Progenitor cell of endocrine pancreas (in vitro differentiated cells): Measurements from ENCODE around the gene PARP4. TPM values are rescaled to one million over a fixed set of nuclear protein-coding genes. Genes with fewer than 3 reads are reported as not detected.
"Not testable (repeated sequence)": the region's sequence is repeated elsewhere in the genome, so short reads cannot be mapped to it uniquely, and the experiment has no call there.

Experiments
- DNase-seq: peaks from one replicate; pipeline ENCODE4 v3.0.0; 2021; ENCODE audit warnings: low spot score; ENCODE audit not compliant: unreplicated experiment
- H3K27ac Mint-ChIP-seq: 2 replicates; pipeline ENCODE4 v1.8.0; 2021; ENCODE audit warnings: mild to moderate bottlenecking, moderate library complexity, mixed read lengths
- H3K27me3 Mint-ChIP-seq: 2 replicates; pipeline ENCODE4 v1.8.0; 2021; ENCODE audit warnings: mixed read lengths
- H3K36me3 Mint-ChIP-seq: 2 replicates; pipeline ENCODE4 v1.8.0; 2022; ENCODE audit warnings: mixed read lengths; ENCODE audit not compliant: insufficient read depth
- H3K4me1 Mint-ChIP-seq: 2 replicates; pipeline ENCODE4 v1.8.0; 2021; ENCODE audit warnings: low read depth, mixed read lengths
- H3K4me3 Mint-ChIP-seq: 2 replicates; pipeline ENCODE4 v1.8.0; 2021; ENCODE audit warnings: low read depth, mild to moderate bottlenecking, moderate library complexity, mixed read lengths
- H3K9me3 Mint-ChIP-seq: 2 replicates; pipeline ENCODE4 v1.8.0; 2021; ENCODE audit warnings: low read depth, mixed read lengths
- total RNA-seq: library from RNA; stranded (reverse); gene quantifications from 2 replicates; pipeline ENCODE4 v1.2.1, GENCODE V29; 2021
- TF ChIP-seq, protein P1 (sequence below): fragments of 200-600 bp; sonication (generic); IDR thresholded peaks from one replicate; pipeline ENCODE4 v1.5.0; 2021; ENCODE audit warnings: antibody characterized with exemption, mild to moderate bottlenecking; ENCODE audit not compliant: unreplicated experiment

The PARP4 gene
- total RNA-seq, 1 donor from 2014 or later = 47.3 TPM

DNA sequence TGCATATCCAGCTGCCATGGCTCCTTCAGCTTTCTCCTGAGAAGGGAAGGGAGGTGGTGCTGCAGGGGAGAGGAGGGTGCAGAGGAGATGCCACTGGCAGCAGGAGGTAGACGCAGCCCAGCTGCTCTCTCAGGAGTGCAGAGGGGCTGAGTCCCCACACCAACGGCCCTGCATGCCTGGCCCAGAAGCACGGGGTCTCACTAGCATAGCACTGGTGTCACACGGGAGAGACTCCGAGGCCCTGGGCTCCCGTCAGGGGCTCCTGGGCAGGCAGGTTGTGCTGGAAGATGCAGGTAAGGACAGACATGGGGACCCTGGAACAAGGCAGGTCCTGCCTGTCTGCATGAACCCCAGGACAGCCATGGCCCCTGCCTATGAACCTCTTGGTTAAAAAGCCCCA lies 123.1 kb downstream of the PARP4 start:
- Mint-ChIP-seq H3K4me3 (no peak overlapping the region), H3K9me3 (no peaks in the 10 kb centered on the region), H3K36me3 (no peaks in the 10 kb centered on the region), H3K27ac (no peak overlapping the region), H3K4me1 (no peaks in the 10 kb centered on the region), H3K27me3 (peaks cover 6% of the 10 kb centered on the region)
- DNase-seq = no peak
- TF ChIP-seq, protein P1, sequence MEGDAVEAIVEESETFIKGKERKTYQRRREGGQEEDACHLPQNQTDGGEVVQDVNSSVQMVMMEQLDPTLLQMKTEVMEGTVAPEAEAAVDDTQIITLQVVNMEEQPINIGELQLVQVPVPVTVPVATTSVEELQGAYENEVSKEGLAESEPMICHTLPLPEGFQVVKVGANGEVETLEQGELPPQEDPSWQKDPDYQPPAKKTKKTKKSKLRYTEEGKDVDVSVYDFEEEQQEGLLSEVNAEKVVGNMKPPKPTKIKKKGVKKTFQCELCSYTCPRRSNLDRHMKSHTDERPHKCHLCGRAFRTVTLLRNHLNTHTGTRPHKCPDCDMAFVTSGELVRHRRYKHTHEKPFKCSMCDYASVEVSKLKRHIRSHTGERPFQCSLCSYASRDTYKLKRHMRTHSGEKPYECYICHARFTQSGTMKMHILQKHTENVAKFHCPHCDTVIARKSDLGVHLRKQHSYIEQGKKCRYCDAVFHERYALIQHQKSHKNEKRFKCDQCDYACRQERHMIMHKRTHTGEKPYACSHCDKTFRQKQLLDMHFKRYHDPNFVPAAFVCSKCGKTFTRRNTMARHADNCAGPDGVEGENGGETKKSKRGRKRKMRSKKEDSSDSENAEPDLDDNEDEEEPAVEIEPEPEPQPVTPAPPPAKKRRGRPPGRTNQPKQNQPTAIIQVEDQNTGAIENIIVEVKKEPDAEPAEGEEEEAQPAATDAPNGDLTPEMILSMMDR = no peak

DNA sequence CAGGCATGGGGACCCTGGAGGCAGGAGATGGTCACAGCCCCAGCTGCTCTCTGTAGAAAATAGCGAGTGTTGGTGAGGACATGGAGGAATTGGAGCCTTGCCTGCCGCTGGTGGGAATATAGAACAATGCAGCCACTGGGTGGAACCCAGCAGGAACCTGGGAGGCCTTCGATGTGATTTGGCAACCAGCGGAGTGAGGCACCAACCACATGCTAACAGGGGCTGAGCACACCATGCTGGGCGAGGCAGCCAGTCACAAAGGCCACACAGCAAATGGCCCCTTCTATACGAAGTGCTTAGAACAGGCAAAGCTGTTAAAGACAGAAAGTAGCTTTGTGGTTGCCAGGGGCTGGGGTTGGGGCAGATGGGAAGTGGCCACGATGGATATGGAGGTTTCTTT lies 123.8 kb downstream of the PARP4 start:
- not testable (repeated sequence) for H3K27me3 Mint-ChIP-seq, DNase-seq, H3K9me3 Mint-ChIP-seq, H3K4me3 Mint-ChIP-seq, H3K36me3 Mint-ChIP-seq, H3K4me1 Mint-ChIP-seq, H3K27ac Mint-ChIP-seq

GRCh38 chr13:24386816-24387708 lies 125.5 kb downstream of the PARP4 start:
- Mint-ChIP-seq H3K4me3 (no peak overlapping the region), H3K9me3 (no peaks in the 10 kb centered on the region), H3K27ac (no peak overlapping the region)

DNA sequence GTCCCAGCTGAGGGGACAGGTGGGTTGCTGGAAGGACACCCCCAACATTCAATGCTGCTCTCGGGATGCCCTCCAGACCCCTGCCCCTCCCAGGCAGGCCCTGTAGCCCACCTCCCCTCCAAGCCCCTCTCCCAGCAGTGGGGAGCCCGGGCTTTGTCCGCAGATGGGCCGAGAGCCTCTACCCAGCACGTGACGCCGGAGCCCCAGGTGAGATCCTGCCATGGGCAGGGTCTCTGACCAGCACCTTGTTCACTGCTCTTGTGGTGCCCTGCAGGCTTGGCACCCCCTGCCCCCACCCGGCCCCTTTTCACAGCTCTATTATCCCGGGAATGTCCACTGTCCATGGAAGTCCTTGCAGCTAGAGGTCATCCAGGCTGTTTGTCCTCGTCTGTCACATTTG lies 126.7 kb downstream of the PARP4 start:
- Mint-ChIP-seq H3K9me3 (no peaks in the 10 kb centered on the region), H3K36me3 (no peaks in the 10 kb centered on the region), H3K4me1 (no peaks in the 10 kb centered on the region), H3K27me3 (peaks cover 6% of the 10 kb centered on the region), H3K4me3 (no peak overlapping the region), H3K27ac (no peak overlapping the region)
- TF ChIP-seq, protein P1 = no peak
- no peak for DNase-seq

More at GRCh38 chr13:24386816-24387708, 125.5 kb downstream of the PARP4 start:
- no peaks in the 10 kb centered on the region for H3K4me1 Mint-ChIP-seq
- TF ChIP-seq, protein P1 = no peak
- DNase-seq = no peak
- H3K36me3 Mint-ChIP-seq = no peaks in the 10 kb centered on the region
- peaks cover 6% of the 10 kb centered on the region for H3K27me3 Mint-ChIP-seq

DNA sequence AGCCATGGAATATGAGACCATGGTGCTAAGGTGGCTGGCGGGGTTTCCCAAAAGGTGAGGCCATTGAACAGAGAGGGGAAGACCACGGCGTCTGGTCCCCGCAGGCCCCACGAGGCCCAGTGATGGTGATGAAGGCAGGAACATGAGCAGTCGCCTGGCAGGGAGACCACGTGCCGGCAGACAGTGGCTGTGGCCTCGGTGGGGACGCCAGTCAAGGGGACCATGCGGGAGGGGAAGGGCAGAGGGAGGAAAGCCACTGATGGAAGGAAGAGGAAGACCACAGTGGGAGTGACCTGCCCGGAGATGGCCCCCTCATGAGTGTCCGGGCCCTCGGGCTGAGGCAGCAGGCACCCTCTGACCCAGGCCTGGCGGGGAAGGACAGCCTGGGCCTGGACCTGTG lies 127.6 kb downstream of the PARP4 start:
- H3K36me3 Mint-ChIP-seq, H3K4me3 Mint-ChIP-seq, H3K27ac Mint-ChIP-seq, H3K4me1 Mint-ChIP-seq, H3K9me3 Mint-ChIP-seq, DNase-seq, H3K27me3 Mint-ChIP-seq: not testable (repeated sequence)

DNA sequence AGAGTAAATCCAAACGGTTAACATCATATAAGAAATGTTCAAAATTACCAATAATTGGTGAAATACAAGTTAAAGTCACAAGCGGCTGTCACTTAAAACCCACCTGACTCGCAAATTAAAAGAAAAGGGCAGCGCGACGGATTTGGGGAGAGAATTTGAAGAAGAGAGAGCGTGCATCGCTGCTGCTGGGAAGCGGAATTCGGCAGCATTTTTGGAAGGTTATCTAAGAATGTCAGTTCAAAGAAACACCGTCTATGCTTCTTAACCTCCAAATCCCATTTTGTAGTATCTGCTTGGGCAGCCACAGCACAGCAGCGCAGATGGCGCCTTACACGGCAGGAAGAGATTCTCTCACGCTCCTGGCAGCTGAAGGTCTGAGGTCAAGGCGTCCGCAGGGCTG lies 128.5 kb downstream of the PARP4 start:
- H3K4me1 Mint-ChIP-seq, H3K9me3 Mint-ChIP-seq, H3K27me3 Mint-ChIP-seq, H3K27ac Mint-ChIP-seq, H3K36me3 Mint-ChIP-seq, DNase-seq, H3K4me3 Mint-ChIP-seq: not testable (repeated sequence)
